GM10266 (cell line): ENCODE measurements around the gene MEA1.

ENCODE experiments used
- DNase-seq: peaks from one replicate; pipeline ENCODE4 v3.0.0; 2012; ENCODE audit errors: extremely low spot score
- TF ChIP-seq, protein P1 (sequence below): IDR thresholded peaks from 2 replicates; pipeline ENCODE4 v1.5.1; 2012; ENCODE audit warnings: mild to moderate bottlenecking, low read depth; ENCODE audit not compliant: control insufficient read depth, insufficient read depth; ENCODE audit errors: missing control alignments

Gene MEA1

DNA sequence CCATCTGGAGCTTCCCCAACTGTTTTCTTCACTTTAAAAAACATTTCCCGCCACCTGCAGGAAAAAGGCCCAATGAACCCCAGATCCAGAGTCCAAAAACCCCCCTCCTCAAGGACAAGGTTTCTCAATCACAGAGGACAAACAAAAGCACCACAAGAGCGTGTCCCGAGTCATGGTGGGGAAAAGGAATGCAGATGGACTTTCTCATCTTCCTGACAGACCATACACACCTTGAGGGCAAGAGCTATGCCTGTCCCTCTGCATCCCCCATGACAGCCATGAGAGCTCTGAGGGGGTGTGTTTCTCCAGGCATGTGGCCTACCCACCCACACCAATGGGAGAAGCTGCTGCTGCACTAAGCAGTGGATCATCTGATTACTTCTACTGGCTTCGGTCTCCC, 43.8 kb downstream of the MEA1 start:
- TF ChIP-seq, protein P1, sequence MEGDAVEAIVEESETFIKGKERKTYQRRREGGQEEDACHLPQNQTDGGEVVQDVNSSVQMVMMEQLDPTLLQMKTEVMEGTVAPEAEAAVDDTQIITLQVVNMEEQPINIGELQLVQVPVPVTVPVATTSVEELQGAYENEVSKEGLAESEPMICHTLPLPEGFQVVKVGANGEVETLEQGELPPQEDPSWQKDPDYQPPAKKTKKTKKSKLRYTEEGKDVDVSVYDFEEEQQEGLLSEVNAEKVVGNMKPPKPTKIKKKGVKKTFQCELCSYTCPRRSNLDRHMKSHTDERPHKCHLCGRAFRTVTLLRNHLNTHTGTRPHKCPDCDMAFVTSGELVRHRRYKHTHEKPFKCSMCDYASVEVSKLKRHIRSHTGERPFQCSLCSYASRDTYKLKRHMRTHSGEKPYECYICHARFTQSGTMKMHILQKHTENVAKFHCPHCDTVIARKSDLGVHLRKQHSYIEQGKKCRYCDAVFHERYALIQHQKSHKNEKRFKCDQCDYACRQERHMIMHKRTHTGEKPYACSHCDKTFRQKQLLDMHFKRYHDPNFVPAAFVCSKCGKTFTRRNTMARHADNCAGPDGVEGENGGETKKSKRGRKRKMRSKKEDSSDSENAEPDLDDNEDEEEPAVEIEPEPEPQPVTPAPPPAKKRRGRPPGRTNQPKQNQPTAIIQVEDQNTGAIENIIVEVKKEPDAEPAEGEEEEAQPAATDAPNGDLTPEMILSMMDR, result no peak
- DNase-seq, result no peak

DNA sequence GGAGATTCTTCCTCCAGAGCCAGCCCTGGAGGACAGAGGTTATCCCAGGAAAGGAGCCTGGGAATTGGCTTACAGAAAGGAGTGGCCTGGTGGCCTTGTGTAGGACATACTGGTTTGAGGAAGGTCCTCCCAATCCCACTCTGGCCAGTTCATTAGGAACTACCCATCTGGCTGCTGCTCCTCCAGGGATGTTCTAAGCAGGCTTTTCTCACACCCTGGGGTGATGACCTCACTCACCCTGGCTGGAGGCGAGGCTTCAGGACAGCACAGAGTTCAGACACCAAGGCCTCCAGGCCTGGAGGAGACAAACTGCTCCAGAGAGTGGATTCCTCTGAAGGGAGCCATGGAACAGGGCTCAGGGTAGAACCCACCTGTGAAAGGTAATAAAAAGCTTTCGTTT, 44.3 kb downstream of the MEA1 start:
- DNase-seq, result no peak
- TF ChIP-seq, protein P1, result no peak

DNA sequence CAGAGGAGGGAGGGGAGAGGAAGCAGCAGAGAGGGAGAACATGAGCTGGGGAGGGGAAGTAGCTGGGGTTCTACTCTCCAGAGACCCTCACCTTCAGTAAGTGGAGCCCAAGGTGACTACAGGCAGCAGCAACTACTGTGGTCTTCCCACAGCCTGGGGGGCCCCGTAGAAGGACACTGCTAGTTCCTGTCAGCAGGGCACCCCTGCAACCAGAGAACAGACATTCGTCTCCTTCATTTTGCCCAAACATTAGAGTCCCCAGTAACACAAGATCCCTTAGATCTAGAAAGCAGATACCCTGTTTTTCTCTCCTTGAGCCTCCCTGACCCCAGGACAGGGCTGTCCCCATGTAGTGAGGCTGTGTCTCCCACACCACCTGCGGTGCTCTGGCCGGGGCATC, 45.0 kb downstream of the MEA1 start:
- DNase-seq, result no peak
- TF ChIP-seq, protein P1, result no peak

DNA sequence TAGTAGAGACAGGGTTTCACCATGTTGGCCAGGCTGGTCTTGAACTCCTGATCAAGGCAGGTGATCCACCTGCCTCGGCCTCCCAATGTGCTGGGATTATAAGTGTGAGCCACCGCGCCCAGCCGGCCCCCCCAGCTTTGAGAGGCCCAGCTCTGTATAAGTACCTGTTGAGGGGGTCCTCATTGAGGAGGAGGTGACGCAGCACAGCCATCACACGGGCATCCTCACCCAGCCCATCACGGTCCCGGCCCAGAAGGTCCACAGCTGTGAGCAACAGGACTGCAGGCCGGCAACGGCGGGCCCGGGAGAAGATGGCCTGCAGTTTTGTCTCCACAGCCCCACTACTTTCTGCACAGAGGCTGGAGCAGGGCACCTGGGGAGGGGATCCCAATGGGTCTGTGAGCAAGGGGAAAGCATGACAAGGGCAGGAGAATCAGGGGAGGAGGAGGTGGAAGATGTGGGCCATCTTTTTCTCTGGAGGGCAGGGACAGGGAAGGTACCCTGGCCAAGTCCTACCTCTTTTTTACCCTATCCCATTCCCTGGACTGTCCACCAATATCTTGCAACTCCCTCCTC, 45.5 kb downstream of the MEA1 start:
- TF ChIP-seq, protein P1, result no peak
- no peak for DNase-seq

DNA sequence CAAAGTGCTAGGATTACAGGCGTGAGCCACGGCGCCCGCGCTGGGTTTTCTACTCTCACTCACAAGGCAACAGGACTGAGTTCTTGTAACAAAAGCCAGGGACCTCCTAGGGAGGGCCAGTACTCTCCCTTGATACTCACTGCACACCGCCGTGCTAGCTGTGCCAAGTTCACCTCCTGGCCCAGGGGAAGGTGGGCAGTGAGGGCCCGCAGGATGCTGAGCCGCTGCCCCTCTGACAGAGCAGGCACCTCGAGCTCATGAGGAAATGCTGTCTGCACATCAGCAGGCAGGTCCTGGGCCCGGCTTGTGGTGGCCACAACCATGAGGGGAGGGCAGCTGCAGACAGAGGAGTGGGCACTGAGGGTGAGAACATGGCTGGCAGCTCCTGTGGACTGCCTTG, 46.5 kb downstream of the MEA1 start:
- no peak for DNase-seq
- TF ChIP-seq, protein P1, result no peak

DNA sequence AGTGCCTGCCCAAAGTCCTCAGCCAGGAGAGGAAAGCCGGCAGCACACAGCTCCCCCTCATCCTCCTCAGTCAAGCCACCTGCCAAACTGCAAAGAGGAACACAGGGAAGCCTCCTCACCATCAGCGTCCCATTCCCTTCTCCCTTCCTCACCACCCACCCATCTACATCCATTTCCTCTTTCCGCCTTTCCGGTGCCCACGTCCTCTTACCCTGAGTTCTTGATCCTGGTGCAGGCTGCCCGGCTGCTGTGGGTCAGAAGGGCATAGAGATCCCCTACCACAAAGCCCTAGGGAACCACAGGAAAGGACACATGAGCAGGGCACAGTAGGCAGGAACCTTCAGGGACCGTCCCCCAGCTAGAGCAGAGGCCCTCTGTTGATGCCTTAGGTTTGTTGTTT, 47.2 kb downstream of the MEA1 start:
- DNase-seq, result no peak
- TF ChIP-seq, protein P1, result no peak

DNA sequence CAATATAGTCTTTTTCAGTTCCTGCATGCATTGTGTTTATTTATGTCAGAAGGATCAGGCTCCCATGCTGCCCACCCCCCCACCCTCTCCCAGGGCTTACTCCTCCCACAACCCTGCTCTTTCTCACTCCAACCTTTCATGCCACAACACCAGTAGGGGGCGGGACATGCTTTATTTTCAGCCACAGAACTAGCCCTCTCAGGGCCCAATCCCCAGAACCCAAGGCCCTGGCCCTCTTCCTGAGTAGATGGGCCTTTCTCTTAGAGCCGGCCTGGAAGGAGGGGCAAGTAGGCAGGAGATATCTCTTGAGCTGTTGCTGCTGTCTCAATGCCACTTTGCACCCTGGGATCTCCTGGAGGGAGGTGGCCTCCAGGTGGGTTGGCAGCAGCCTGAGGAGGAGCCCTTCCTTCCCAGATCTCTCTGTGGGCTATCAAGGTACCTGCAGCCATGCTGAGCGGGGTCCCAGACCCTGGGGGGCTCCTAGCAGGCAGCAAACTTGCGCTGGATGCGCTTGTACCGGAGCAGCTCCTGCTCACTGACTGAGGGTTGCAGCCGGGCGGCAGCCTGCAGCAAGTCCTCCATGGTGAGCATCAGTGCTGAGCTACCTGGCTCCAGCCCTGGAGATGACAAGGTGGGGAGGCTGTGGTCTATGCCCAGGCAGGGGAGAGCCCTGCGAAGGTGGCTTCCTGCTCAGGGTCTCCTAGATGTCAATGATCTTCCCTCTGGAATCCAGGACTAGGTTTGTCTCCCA, 49.7 kb downstream of the MEA1 start:
- DNase-seq, result no peak
- TF ChIP-seq, protein P1, result peak; percentile 30
